Activated T-cell treated with anti-CD3 and anti-CD28 coated beads, Interleukin-2, amount 50 U/mL, for 72 hours (primary cell): ENCODE data around the gene SUCO. TPM values are rescaled to one million over a fixed set of nuclear protein-coding genes. Genes with fewer than 3 reads are reported as not detected.

ENCODE experiments used
- ATAC-seq, 2 donors: fragments of 150-1000 bp; cut with Tn5 transposase; replicated peaks in 1 of 2; 2 replicates each; pipeline ENCODE4 v1.10.0; 2021; ENCODE audit warnings: moderate library complexity in 2 of 2, mild to moderate bottlenecking in 1 of 2
- DNase-seq, 2 donors: peaks; one replicate each; pipeline ENCODE4 v3.0.0; 2021 to 2022; ENCODE audit warnings: mixed read lengths in 1 of 2
- H3K27ac Mint-ChIP-seq: one replicate; pipeline ENCODE4 v1.8.0; 2022; ENCODE audit warnings: mild to moderate bottlenecking, moderate library complexity, mixed read lengths
- H3K27me3 Mint-ChIP-seq: one replicate; pipeline ENCODE4 v1.8.0; 2022; ENCODE audit warnings: low read depth, mixed read lengths
- H3K36me3 Mint-ChIP-seq, 2 donors: one replicate each; pipeline ENCODE4 v1.8.0; 2022; ENCODE audit warnings: mixed read lengths in 2 of 2, mild to moderate bottlenecking in 1 of 2; ENCODE audit not compliant: insufficient read depth in 2 of 2
- H3K4me1 Mint-ChIP-seq: one replicate; pipeline ENCODE4 v1.8.0; 2022; ENCODE audit warnings: low read depth, mixed read lengths
- H3K4me3 Mint-ChIP-seq, 2 donors: one replicate each; pipeline ENCODE4 v1.8.0; 2022; ENCODE audit warnings: mild to moderate bottlenecking in 2 of 2, mixed read lengths in 2 of 2, moderate library complexity in 2 of 2
- H3K9me3 Mint-ChIP-seq, 2 donors: one replicate each; pipeline ENCODE4 v1.8.0; 2022; ENCODE audit warnings: mixed read lengths in 2 of 2
- total RNA-seq, 2 donors: library from RNA; stranded (reverse); gene quantifications; one replicate each; pipeline ENCODE4 v1.2.3, GENCODE V29; 2022

The SUCO gene
- total RNA-seq, 2 donors from 2014 or later = 27.6 to 31.3 TPM

DNA sequence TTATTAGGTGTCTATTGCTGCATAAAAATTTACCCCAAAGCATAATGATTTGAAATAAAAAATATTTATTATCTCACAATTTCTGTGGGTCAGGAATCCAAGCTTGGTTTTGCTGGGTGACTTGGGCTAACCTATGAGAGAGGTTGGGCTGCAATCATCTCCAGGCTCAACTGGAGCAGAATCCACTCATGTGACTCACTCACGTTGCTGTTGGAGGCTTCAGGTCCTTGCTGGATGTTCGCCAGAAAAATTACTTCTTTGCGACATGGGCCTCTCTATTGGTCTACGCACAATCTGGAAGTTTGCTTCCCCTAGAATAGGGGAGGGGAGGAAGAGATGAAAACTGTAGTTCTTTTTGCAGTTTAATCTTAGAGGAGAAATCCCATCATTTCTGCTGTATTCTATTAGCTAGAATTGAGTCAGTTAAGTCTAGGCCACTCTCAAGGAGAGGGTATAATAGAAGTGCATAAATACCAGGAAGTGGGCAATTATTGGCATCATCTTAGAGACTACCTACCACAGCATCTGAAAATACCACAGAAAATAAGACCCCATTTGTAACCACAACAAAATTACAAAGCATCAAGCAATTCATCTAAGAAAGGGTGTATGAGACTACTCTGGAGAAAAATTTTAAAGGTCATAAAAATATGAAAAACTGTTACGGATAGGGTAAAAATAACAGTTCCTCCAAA is 120.2 kb downstream of the SUCO start:
- DNase-seq (no peak), ATAC-seq (no peak)
- Mint-ChIP-seq H3K4me1 (peaks cover 47% of the 10 kb centered on the region), H3K27ac (no peak overlapping the region), H3K27me3 (peaks cover 26% of the 10 kb centered on the region), H3K9me3 (peaks cover 2 to 3% of the 10 kb centered on the region in 2 donors), H3K36me3 (peaks cover 3 to 5% of the 10 kb centered on the region in 2 donors), H3K4me3 (no peak overlapping the region)

DNA sequence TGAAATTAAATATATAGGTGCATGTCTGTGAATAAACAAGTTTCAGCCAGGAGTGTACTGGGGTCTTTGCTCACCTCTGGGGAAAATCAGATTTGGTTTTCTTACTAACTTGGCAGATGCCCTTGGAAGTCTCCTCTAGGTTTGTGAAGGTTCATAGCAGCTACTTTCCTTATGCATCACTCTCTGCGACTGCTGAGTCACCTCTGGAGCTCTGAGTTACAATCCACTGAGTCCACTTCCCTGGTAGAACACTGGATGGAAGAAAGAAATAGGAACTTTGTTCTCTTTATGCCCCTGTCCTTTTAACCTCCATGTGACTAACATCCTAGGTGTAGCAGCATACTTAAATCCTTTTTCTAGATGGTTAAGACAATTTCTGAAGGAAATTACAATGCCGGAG is 121.6 kb downstream of the SUCO start:
- peak in 1 of 2 donors; percentile 31 for DNase-seq
- Mint-ChIP-seq H3K27me3 (peaks cover 16% of the 10 kb centered on the region), H3K4me1 (peaks cover 53% of the 10 kb centered on the region), H3K36me3 (peaks cover 3 to 5% of the 10 kb centered on the region in 2 donors), H3K9me3 (peaks cover 2 to 3% of the 10 kb centered on the region in 2 donors), H3K4me3 (no peak overlapping the region), H3K27ac (no peak overlapping the region)
- ATAC-seq = peak; percentile 26 to 57

DNA sequence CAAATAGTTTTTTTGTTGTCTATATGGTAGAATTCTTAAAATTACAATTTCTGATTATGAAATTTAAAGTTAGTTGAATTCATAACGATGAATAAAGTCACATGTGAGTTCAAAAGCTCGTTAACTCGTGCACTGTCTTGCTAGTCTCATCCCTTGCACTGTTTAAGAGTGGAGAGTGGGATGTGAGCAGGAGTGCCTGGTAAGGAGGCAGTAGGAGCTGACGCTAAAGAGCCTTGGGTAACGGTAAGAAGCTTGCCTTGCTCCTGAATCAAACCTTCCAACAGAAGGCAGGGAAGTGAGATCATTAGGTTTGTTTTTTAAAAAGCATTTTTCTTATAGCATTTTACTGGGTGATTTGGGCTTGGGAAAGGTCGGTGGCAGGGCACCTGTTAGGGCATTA is 123.6 kb downstream of the SUCO start:
- DNase-seq = no peak
- Mint-ChIP-seq H3K36me3 (peaks cover 3 to 5% of the 10 kb centered on the region in 2 donors), H3K9me3 (peaks cover 2 to 3% of the 10 kb centered on the region in 2 donors), H3K4me3 (no peak overlapping the region), H3K4me1 (peaks cover 62% of the 10 kb centered on the region), H3K27ac (no peak overlapping the region), H3K27me3 (peaks cover 16% of the 10 kb centered on the region)
- no peak for ATAC-seq

DNA sequence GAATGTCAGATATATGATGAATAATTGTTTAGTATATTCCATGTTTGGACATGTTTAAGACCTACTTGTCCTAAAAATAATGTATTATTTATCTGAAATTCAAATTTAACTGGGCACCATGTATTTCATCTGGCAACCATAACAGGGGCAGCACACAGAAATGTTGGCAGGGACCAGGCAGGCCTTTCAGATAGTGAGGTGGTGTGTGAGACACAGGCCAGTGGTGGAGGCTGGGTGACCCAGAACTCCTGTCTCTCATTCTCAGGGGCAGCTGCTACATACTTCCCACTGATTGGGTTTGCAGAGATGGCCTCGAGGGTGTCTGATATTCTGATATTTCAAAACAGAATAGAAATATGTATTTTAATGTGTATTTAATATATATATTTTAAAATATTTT is 124.6 kb downstream of the SUCO start:
- Mint-ChIP-seq H3K36me3 (peaks cover 3 to 5% of the 10 kb centered on the region in 2 donors), H3K4me3 (no peak overlapping the region), H3K9me3 (peaks cover 2 to 3% of the 10 kb centered on the region in 2 donors), H3K27ac (no peak overlapping the region), H3K4me1 (peaks cover 72% of the 10 kb centered on the region), H3K27me3 (peaks cover 16% of the 10 kb centered on the region)
- DNase-seq (no peak), ATAC-seq (no peak)

DNA sequence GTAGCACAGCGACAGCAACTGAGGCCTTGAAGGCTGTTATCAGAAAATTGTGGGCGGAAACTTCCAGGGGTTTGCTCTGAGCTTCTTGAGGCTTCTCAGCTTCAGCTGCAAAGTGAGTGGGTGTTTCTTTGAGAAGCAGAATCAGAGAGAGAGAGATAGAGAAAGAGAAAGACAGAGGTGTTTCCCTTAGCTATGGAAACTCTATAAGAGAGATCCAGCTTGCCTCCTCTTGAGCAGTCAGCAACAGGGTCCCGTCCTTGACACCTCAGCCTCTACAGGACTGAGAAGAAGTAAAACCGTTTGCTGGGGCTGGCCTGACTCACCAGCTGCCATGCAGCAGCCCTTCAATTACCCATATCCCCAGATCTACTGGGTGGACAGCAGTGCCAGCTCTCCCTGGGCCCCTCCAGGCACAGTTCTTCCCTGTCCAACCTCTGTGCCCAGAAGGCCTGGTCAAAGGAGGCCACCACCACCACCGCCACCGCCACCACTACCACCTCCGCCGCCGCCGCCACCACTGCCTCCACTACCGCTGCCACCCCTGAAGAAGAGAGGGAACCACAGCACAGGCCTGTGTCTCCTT is 126.0 kb downstream of the SUCO start, which contains the start of gene FASLG:
Gene FASLG (plus strand): TSS at position 233 of the 583 bp plus-strand sequence. CDS start 99 bp downstream, at position 332.
- H3K4me1 Mint-ChIP-seq = peaks cover 82% of the 10 kb centered on the region

DNA sequence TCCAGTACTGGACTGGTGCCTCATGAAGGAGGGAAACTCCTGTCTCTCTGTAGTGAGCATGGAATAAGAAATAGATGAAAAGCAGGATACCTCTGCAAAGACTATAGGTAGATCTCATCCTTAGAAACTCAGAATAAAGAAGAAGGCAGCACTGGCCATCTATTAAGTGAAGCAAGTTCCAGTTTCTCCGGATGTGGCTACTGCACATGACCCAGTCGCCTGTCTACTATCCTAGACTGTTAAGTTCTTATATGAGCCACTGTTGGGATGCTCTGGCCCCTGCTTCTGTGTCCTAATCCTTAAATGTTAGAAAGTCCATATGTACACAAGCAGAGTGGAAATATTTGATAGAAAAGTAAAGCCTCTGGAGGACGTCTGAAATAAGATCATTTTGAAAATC is 128.2 kb downstream of the SUCO start:
- H3K27ac Mint-ChIP-seq = peak overlapping the region; percentile 66
- peak overlapping the region; percentile 83 to 91 for H3K4me3 Mint-ChIP-seq
- H3K36me3 Mint-ChIP-seq = peaks cover 14 to 15% of the 10 kb centered on the region in 2 donors
- ATAC-seq = no peak
- H3K27me3 Mint-ChIP-seq = peaks cover 7% of the 10 kb centered on the region
- no peak for DNase-seq
- H3K4me1 Mint-ChIP-seq = peaks cover 77% of the 10 kb centered on the region
- peaks cover 3 to 5% of the 10 kb centered on the region in 2 donors for H3K9me3 Mint-ChIP-seq

More for the DNA sequence above, 126.0 kb downstream of the SUCO start, which contains the start of gene FASLG:
- ATAC-seq = peak; percentile 60 to 65
- peaks cover 9% of the 10 kb centered on the region in 2 donors for H3K36me3 Mint-ChIP-seq
- H3K27me3 Mint-ChIP-seq = peaks cover 16% of the 10 kb centered on the region
- H3K9me3 Mint-ChIP-seq = peaks cover 3 to 7% of the 10 kb centered on the region in 2 donors
- DNase-seq = peak; percentile 57 to 63
- peak within 1 kb of the TSS; percentile 93 for H3K27ac Mint-ChIP-seq
- peak within 1 kb of the TSS; percentile 83 to 91 for H3K4me3 Mint-ChIP-seq

Other genes with a start within 250 kb of the SUCO start
- gene C1orf105, start 112.5 kb upstream of the SUCO start, total RNA-seq = not detected
- 10 to 100 TPM; 31.4 to 32.7 TPM for gene PIGC, start 89.1 kb upstream of the SUCO start, total RNA-seq
- 1 to 10 TPM; 3.9 to 9.0 TPM for gene FASLG, start 126.0 kb downstream of the SUCO start, total RNA-seq